ENCODE results near the gene RTN4IP1. TPM values are rescaled to one million over a fixed set of nuclear protein-coding genes. Genes with fewer than 3 reads are reported as not detected.

RTN4IP1 gene
- polyA plus RNA-seq, 4 donors = 9.3 to 11.1 (median 10.3) TPM

DNA sequence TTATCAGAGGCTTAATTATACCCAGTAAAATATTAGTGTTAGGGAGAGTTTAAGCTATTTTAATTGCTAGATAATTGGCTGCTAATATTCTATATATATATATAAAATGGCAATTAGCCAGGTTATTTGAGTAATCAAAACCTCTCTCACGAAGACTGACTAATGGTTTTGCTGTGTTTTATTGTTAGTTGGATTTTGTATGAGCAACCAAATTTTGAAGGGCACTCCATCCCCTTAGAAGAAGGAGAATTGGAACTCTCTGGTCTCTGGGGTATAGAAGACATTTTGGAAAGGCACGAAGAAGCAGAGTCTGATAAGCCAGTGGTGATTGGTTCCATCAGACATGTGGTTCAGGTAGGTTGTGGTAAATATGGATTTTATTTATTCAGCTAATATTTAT lies 102.2 kb downstream of the RTN4IP1 start:
- DNase-seq (ENCODE audit: low read depth in 4 of 4, low spot score in 3 of 4) = no peak

- no peak for DNase-seq (ENCODE audit: low read depth in 4 of 4, low spot score in 3 of 4)
Measured at GRCh38 chr6:106525882-106526275, 103.4 kb downstream of the RTN4IP1 start.

DNA sequence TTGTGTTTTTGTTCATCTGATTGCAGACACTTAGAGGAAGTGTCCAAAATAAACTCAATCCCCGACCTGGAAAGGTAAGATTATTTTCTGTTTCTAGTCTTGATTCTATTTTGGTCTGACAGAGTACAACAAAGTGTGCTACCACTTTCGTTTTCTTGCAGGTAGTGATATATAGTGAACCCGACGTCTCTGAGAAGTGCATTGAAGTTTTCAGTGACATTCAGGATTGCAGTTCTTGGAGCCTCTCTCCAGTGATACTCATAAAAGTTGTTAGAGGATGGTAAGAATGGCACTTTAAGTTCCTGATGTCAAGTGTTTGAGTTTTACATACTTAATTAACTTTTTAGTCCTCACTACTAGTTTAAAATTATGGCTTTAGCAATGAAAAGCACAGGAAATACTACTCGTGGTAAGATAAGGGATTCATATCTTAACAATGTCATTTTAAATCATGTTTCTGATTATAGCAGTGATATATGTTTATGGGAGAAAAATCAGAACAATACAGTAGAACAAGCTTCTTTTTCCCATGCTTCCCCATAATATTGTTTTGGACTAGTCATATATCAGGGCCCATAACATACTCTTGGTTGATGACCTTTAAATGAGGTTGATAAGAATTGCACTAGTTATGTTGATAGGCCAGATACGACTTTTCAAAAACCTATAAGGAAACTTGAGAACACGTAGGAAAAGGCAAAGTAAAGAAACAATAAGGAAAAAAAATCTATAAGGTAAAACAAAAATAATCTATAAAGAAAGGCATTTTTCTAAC lies 104.0 kb downstream of the RTN4IP1 start:
- DNase-seq (ENCODE audit: low read depth in 4 of 4, low spot score in 3 of 4) = no peak

- DNase-seq (ENCODE audit: low read depth in 4 of 4, low spot score in 3 of 4) = no peak
Measured at GRCh38 chr6:106522562-106523250, 106.6 kb downstream of the RTN4IP1 start.

Other genes starting within 250 kb of the RTN4IP1 start
- gene QRSL1, start 80 bp upstream of the RTN4IP1 start, polyA plus RNA-seq (ENCODE audit: insufficient read length in 4 of 4) = 10 to 100 TPM; 15.6 to 22.1 (median 21.2) TPM

Measured in right renal pelvis (tissue), 4 donors.